Activated CD4-positive, alpha-beta T cell treated with anti-CD3 and anti-CD28 coated beads, Interleukin-2, amount 10 ng/mL, durations not matched to agents 24 days and 14 days (primary cell): ENCODE results near the gene HCFC1. TPM values are rescaled to one million over a fixed set of nuclear protein-coding genes. Genes with fewer than 3 reads are reported as not detected.
A peak's percentile ranks its signal among the peaks of the same experiment; 100 is the strongest.

Source experiments
- DNase-seq: peaks from one replicate; pipeline ENCODE4 v3.0.0; 2022
- H3K27ac Mint-ChIP-seq: one replicate; pipeline ENCODE4 v1.8.0; 2022; ENCODE audit warnings: mild to moderate bottlenecking, mixed read lengths
- H3K27me3 Mint-ChIP-seq: one replicate; pipeline ENCODE4 v1.8.0; 2022; ENCODE audit warnings: mixed read lengths
- H3K36me3 Mint-ChIP-seq: one replicate; pipeline ENCODE4 v1.8.0; 2022; ENCODE audit warnings: low read depth, mild to moderate bottlenecking, mixed read lengths
- H3K4me1 Mint-ChIP-seq: one replicate; pipeline ENCODE4 v1.8.0; 2021; ENCODE audit warnings: mixed read lengths
- H3K4me3 Mint-ChIP-seq: one replicate; pipeline ENCODE4 v1.8.0; 2022; ENCODE audit warnings: mild to moderate bottlenecking, moderate library complexity, mixed read lengths
- H3K9me3 Mint-ChIP-seq: one replicate; pipeline ENCODE4 v1.8.0; 2021; ENCODE audit warnings: mixed read lengths
- intact Hi-C: fragments of 100-400 bp; cut with micrococcal nuclease; formaldehyde crosslinking; loops from one replicate; pipeline ENCODE4 v1.15.1; 2023
- total RNA-seq: library from RNA; stranded (reverse); gene quantifications from 2 replicates; pipeline ENCODE4 v1.2.3, GENCODE V29; 2022

The HCFC1 gene
- total RNA-seq, 1 donor from 2014 or later = 107 TPM

DNA sequence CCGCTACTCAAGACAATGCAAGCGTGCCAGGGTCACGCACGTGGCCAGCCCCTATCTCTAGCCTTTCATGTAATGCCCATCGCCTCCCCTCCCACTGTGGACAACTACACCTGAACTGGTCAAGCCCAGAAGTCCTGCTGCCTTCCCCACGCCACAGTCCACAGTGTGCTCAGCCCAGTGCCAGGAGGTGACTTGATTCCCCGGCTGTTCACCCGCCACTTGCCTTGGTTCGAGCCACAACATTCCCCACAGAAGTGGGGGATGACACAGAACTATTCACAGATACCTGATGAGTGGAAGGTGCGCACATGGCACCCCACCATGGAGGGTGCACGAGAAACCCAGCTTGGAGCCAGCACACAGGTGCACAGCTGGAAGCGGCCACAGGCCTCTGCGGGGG is 52.3 kb downstream of the HCFC1 start:
- intact Hi-C loops = no loop called here
- Mint-ChIP-seq H3K27ac (no peak overlapping the region), H3K9me3 (no peaks in the 10 kb centered on the region), H3K4me3 (no peak overlapping the region), H3K4me1 (peaks cover 19% of the 10 kb centered on the region), H3K36me3 (peaks cover 31% of the 10 kb centered on the region), H3K27me3 (no peaks in the 10 kb centered on the region)
- DNase-seq = no peak

DNA sequence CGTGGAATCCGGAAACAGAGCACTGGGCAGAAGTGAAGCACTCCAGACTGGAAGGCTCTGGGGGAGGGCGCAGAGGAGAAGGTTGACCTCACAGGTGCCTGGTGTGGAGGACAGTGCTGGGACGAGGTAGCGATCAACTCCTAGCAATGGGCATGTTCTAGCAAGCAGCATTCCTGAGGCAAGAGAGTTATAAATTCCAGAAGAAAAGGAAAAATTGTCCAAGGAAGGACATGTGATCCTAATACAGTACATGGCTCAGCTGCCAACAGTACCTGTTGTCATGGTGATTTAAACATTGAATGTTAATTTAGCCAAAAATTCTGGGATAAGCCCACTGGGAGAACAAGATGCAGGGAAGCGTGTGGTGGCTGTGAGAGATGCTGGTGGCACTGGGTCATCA is 53.7 kb downstream of the HCFC1 start:
- Mint-ChIP-seq H3K27me3 (no peaks in the 10 kb centered on the region), H3K27ac (no peak overlapping the region), H3K4me1 (peaks cover 15% of the 10 kb centered on the region), H3K9me3 (no peaks in the 10 kb centered on the region), H3K4me3 (no peak overlapping the region), H3K36me3 (peaks cover 31% of the 10 kb centered on the region)
- no peak for DNase-seq
- intact Hi-C loops = no loop called here

DNA sequence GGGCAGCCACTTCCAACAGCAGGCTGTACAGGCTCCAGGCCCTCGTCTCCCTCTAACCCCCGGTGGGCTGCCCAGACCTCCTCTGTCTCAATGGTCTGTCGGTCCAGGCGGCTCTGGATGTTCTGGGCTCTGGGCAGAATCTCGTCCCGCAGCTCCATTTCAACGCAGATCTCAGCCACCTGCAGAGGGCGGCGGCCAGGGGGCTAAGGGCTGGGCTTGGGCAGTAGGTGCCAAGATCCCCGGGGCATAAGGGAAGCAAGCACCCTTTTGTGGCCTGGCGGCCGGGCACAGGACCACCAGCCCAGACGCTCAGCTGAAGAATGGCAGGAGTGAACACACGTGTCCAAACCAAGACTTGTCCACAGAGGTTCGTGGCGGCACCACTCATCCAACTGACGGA is 57.9 kb downstream of the HCFC1 start:
- intact Hi-C loops = no loop called here
- peaks cover 2% of the 10 kb centered on the region for H3K4me1 Mint-ChIP-seq
- no peaks in the 10 kb centered on the region for H3K27me3 Mint-ChIP-seq
- no peaks in the 10 kb centered on the region for H3K9me3 Mint-ChIP-seq
- H3K27ac Mint-ChIP-seq = no peak overlapping the region
- H3K4me3 Mint-ChIP-seq = no peak overlapping the region
- H3K36me3 Mint-ChIP-seq = peaks cover 33% of the 10 kb centered on the region
- DNase-seq = no peak

DNA sequence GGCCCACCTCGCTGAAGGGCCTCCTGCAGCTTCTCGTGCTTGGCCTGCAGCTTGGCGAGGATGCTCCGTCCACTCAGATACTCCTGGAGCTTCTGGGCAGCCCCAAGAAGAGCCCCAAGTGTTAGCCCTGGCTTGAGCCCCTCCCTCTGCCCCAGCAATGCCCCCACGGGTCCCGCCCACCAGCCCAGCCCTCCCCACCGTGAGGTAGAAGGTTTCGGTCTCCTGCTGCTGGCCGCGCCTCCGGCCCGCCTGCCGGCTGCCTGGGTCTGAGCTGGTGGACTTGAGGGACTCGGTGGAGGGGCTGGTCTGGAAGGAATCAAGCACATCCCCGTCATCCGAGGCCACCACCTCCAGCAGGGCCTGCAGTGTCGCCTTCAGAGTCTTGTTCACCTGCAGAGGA is 58.4 kb downstream of the HCFC1 start:
- no peak for DNase-seq
- H3K4me3 Mint-ChIP-seq = no peak overlapping the region
- H3K27ac Mint-ChIP-seq = no peak overlapping the region
- no peaks in the 10 kb centered on the region for H3K9me3 Mint-ChIP-seq
- H3K36me3 Mint-ChIP-seq = peaks cover 33% of the 10 kb centered on the region
- no peaks in the 10 kb centered on the region for H3K27me3 Mint-ChIP-seq
- peaks cover 2% of the 10 kb centered on the region for H3K4me1 Mint-ChIP-seq
- intact Hi-C loops = no loop called here

DNA sequence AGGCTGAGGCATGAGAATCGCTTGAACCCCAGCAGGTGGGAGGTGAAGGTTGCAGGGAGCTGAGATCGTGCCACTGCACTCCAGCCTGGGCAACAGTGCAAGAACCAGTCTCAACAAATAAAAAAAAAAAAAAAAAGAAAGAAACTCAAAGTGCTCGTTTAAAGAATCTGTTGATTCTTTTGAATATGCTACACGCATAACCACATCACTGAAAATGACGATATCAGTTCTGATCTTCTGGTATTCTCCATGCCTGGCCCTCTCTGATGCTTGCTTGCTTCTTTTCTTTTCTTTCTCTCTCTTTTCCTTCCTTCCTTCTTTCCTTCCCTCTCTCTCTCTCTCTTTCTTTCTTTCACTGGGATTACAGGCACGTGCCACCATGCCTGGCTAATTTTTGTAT is 59.8 kb downstream of the HCFC1 start:
- intact Hi-C loops = no loop called here
- no peaks in the 10 kb centered on the region for H3K27me3 Mint-ChIP-seq
- H3K9me3 Mint-ChIP-seq = no peaks in the 10 kb centered on the region
- H3K27ac Mint-ChIP-seq = no peak overlapping the region
- H3K4me1 Mint-ChIP-seq = peaks cover 2% of the 10 kb centered on the region
- H3K4me3 Mint-ChIP-seq = no peak overlapping the region
- DNase-seq = no peak
- H3K36me3 Mint-ChIP-seq = peaks cover 30% of the 10 kb centered on the region

DNA sequence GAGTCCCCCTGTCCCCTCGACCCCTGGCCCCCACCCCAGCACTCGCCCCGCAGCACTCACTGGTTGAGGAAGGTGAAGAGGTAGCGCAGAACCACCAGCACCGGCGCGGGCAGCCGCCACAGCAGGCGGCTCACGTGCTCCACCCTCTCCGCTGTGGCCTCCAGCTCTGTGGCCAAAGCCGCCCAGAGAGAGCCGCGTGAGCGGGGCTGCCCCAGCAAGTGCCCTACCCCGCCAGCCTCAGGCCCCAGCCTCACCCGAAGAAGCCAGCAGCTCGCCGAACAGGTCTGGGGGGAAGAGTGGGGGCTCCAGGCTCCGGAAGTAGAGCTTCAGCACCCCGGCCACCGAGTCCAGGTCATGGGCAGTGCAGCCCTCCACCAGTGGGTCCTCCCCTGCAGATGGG is 61.2 kb downstream of the HCFC1 start:
- H3K9me3 Mint-ChIP-seq = no peaks in the 10 kb centered on the region
- peaks cover 19% of the 10 kb centered on the region for H3K36me3 Mint-ChIP-seq
- no peaks in the 10 kb centered on the region for H3K27me3 Mint-ChIP-seq
- no peak for DNase-seq
- intact Hi-C loops = no loop called here
- no peak overlapping the region for H3K4me3 Mint-ChIP-seq
- H3K4me1 Mint-ChIP-seq = no peaks in the 10 kb centered on the region
- H3K27ac Mint-ChIP-seq = no peak overlapping the region

DNA sequence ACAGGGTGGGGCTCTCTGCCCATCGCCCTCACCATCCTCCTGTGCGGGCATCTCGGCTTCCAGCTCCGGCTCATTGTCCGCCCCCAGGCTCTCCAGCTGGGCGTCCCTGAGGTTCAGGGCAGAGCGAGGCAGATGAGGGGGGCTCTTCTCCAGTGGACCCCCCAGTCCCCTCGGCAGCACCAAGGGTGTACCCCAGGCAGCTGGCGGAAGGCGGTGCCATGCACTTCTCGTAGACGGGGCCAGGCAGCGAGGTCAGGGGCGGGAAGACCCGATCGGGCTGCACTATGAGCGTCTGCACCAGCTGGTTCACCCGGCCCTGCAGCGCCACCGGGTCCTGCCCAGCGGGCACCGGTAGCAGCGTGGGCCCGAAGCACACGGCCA is 61.6 kb downstream of the HCFC1 start:
- peaks cover 19% of the 10 kb centered on the region for H3K36me3 Mint-ChIP-seq
- intact Hi-C loops = no loop called here
- no peaks in the 10 kb centered on the region for H3K27me3 Mint-ChIP-seq
- DNase-seq = no peak
- H3K4me3 Mint-ChIP-seq = no peak overlapping the region
- no peaks in the 10 kb centered on the region for H3K9me3 Mint-ChIP-seq
- no peaks in the 10 kb centered on the region for H3K4me1 Mint-ChIP-seq
- no peak overlapping the region for H3K27ac Mint-ChIP-seq

DNA sequence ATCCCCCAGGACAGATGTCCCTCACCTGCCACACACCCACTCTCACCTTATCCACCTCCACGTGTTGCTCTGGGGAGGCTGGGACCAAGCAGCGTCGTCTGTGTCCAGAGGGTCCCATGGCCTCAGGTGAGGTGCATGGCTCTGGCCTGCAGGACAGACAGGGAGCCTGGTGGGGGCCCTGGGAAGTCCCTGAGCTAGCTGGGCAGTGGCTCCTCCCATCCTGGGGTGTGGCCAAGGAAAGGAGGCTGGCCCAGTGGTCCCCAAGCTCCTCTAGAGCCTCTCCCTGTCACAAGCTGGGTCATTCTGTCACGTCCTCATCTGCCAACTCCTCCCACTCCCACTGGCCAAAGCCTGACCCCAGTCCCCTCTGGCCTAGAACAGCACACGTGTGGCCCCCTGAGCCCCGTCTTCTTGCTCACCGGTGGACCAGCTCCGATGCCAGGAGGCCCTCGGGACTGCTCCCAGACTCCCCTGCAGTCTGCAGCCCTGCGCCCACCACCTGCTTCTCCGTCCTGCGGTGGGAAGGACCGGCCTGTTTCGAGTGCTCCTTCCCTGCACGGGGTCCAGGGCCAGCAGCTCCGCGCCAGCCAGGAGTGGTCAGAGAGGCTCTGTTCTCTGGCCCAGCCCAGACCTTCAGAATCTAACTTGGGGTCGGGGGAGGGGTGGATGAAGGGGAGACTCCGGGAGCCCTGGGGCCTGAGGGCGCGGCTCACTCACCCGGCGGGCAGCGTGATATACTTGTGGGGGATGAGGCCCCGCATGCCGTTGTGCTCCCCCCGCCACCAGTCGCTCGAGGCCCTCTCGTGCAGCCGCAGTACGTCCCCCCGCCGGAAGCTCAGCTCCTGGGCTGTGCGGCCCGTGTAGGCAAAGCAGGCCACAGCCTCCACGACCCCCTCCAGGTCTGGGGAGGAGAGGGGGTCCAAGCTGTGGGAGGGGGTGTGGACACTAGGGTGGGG is 62.3 kb downstream of the HCFC1 start:
- Mint-ChIP-seq H3K4me1 (no peaks in the 10 kb centered on the region), H3K27ac (no peak overlapping the region), H3K36me3 (peaks cover 15% of the 10 kb centered on the region), H3K4me3 (no peak overlapping the region), H3K27me3 (no peaks in the 10 kb centered on the region), H3K9me3 (no peaks in the 10 kb centered on the region)
- intact Hi-C loops = no loop called here
- peak; percentile 72 for DNase-seq

DNA sequence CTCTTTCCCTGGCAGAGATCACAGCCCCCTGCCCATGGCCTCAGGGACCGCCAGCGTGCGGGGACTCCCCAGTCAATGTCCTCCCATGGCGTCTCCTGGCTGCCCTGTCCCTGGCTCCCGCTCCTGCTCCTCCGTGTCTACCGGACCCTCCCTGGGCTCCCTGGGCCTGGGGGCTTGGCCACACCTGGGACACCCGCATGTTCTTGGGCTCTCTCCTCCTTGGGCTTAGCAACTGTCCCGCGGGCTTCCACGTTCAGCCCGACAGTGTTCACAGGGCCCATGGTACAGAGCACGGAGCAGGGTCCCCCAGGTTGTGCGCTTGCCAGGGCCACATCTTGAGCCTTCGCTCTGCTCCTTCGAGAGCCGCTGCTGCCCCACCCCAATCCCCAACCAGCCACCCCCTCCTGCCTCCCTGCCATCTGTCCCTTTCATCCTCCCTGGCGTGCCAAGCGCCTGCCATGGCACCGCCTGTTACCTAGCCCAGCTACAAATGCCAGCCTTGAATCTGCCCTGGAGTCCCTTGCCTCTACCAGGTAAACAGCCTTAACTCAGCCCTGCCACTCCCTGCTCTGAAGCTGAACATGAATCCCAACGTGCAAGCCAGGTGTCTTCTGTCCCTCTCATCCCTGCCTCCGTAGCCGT is 63.3 kb downstream of the HCFC1 start:
- DNase-seq = no peak
- no peaks in the 10 kb centered on the region for H3K9me3 Mint-ChIP-seq
- H3K4me3 Mint-ChIP-seq = no peak overlapping the region
- H3K36me3 Mint-ChIP-seq = peaks cover 13% of the 10 kb centered on the region
- H3K27ac Mint-ChIP-seq = no peak overlapping the region
- H3K4me1 Mint-ChIP-seq = peaks cover 6% of the 10 kb centered on the region
- no peaks in the 10 kb centered on the region for H3K27me3 Mint-ChIP-seq
- intact Hi-C loops = no loop called here

DNA sequence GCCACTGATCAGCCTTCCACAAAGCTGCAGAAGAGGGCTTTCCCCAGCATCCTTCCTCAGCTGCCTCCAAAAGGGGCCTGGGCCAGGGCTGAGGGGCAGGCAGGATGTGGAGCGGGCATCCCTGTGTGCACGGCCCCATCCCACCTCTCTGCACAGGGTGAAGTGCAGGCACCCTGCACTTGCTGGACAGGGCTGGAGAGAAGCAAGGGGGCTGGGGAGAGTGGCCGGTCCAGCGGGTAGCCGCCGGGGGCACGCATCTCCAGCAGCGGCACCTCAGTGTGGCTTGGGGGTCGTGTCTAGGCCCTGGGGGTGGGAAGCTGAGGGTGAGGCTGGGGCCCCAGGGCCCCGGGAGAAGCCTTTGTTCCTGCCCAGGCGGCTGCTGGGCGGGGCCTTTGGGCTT is 64.2 kb downstream of the HCFC1 start:
- H3K4me3 Mint-ChIP-seq = no peak overlapping the region
- H3K9me3 Mint-ChIP-seq = no peaks in the 10 kb centered on the region
- no peak overlapping the region for H3K27ac Mint-ChIP-seq
- peaks cover 13% of the 10 kb centered on the region for H3K36me3 Mint-ChIP-seq
- no peaks in the 10 kb centered on the region for H3K27me3 Mint-ChIP-seq
- H3K4me1 Mint-ChIP-seq = peaks cover 9% of the 10 kb centered on the region
- intact Hi-C loops = no loop called here
- DNase-seq = no peak

DNA sequence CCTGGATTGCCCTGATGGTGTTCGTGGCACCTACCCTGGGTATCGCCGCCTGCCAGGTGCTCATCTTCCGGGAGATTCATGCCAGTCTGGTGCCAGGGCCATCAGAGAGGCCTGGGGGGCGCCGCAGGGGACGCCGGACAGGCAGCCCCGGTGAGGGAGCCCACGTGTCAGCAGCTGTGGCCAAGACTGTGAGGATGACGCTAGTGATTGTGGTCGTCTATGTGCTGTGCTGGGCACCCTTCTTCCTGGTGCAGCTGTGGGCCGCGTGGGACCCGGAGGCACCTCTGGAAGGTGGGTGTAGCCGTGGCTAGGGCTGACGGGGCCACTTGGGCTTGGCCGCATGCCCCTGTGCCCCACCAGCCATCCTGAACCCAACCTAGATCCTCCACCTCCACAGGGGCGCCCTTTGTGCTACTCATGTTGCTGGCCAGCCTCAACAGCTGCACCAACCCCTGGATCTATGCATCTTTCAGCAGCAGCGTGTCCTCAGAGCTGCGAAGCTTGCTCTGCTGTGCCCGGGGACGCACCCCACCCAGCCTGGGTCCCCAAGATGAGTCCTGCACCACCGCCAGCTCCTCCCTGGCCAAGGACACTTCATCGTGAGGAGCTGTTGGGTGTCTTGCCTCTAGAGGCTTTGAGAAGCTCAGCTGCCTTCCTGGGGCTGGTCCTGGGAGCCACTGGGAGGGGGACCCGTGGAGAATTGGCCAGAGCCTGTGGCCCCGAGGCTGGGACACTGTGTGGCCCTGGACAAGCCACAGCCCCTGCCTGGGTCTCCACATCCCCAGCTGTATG is 65.3 kb downstream of the HCFC1 start:
- H3K27ac Mint-ChIP-seq = no peak overlapping the region
- H3K4me3 Mint-ChIP-seq = no peak overlapping the region
- intact Hi-C loops = no loop called here
- no peaks in the 10 kb centered on the region for H3K9me3 Mint-ChIP-seq
- no peak for DNase-seq
- H3K36me3 Mint-ChIP-seq = peaks cover 6% of the 10 kb centered on the region
- H3K4me1 Mint-ChIP-seq = peaks cover 17% of the 10 kb centered on the region
- no peaks in the 10 kb centered on the region for H3K27me3 Mint-ChIP-seq

DNA sequence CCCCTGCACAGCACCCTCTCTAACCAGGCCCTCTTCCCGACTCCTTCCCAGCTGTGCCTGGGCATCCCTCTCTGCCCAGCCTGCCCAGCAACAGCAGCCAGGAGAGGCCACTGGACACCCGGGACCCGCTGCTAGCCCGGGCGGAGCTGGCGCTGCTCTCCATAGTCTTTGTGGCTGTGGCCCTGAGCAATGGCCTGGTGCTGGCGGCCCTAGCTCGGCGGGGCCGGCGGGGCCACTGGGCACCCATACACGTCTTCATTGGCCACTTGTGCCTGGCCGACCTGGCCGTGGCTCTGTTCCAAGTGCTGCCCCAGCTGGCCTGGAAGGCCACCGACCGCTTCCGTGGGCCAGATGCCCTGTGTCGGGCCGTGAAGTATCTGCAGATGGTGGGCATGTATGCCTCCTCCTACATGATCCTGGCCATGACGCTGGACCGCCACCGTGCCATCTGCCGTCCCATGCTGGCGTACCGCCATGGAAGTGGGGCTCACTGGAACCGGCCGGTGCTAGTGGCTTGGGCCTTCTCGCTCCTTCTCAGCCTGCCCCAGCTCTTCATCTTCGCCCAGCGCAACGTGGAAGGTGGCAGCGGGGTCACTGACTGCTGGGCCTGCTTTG is 66.0 kb downstream of the HCFC1 start:
- H3K27ac Mint-ChIP-seq = no peak overlapping the region
- H3K36me3 Mint-ChIP-seq = peaks cover 4% of the 10 kb centered on the region
- no peaks in the 10 kb centered on the region for H3K9me3 Mint-ChIP-seq
- intact Hi-C loops = no loop called here
- no peak overlapping the region for H3K4me3 Mint-ChIP-seq
- H3K4me1 Mint-ChIP-seq = peaks cover 22% of the 10 kb centered on the region
- H3K27me3 Mint-ChIP-seq = no peaks in the 10 kb centered on the region
- DNase-seq = no peak

DNA sequence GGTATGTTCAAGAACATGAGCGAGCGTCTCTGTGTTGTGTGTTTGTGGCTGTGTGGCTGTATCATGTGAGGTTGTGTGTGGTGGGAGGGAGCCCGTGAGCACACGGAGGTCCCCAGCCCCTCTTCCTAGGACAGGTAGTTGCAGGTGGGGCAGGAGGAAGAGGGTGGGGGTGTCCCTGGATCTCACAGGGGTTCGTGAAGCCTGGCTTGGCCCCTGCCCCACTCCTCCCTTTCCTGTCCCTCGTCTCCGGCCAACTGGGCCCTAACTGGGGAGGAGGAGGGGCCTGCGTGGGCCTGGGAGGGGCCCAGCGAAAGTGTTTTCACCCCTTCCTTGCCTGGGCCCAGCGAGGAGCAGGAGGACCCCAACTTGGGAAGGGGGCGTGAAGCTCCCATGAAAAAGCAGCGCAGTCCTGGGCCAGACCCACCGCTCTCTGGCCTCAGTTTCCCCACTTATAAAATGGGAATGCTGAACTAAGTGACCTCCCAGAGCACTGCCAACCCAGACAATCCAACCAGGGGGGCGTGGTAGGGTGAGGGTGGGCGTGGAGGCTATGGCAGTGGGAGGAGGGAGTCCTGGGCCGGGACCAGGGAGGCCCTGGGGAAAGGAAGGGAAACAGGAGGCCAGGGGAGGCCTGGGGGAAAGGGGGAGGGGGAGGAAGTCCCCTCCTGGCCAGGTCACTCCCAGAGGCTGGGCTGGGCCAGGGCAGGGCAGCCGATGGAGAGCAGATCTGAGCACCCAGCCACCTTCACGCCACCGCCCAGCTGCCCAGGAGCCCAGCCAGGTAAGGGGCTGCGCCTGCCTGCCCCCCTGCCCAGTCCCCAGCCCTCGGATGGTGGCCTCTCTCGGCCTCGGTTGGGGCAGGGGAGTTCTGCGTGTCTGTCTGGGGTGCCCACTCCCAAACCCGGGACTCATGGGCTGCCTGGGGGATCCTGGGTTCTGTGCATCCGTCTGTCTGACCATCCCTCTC is 67.3 kb downstream of the HCFC1 start, which contains the start of gene AVPR2:
Gene AVPR2 (plus strand): TSS at position 683 of the 967 bp plus-strand sequence. CDS start 473 bp downstream, outside the sequence.
- H3K4me3 Mint-ChIP-seq = peak within 1 kb of the TSS; percentile 26
- no peaks in the 10 kb centered on the region for H3K27me3 Mint-ChIP-seq
- no peak for DNase-seq
- H3K27ac Mint-ChIP-seq = peak within 1 kb of the TSS; percentile 41
- H3K9me3 Mint-ChIP-seq = no peaks in the 10 kb centered on the region
- intact Hi-C loops = no loop called here
- peaks cover 4% of the 10 kb centered on the region for H3K36me3 Mint-ChIP-seq
- H3K4me1 Mint-ChIP-seq = peaks cover 22% of the 10 kb centered on the region
